Kidney epithelial cell (primary cell): ENCODE measurements around the gene KRT38. TPM values are rescaled to one million over a fixed set of nuclear protein-coding genes. Genes with fewer than 3 reads are reported as not detected.
"Not testable (repeated sequence)": the region's sequence is repeated elsewhere in the genome, so short reads cannot be mapped to it uniquely, and the experiment has no call there.

Experiments
- DNase-seq: peaks from one replicate; pipeline ENCODE4 v3.0.0-alpha.2; 2010; ENCODE audit warnings: low read depth
- H3K27me3 ChIP-seq: 2 replicates; pipeline ENCODE4 v1.6.0; 2011; ENCODE audit warnings: low read length; ENCODE audit not compliant: control insufficient read depth, insufficient read depth
- H3K36me3 ChIP-seq: 2 replicates; pipeline ENCODE4 v1.5.1; 2011; ENCODE audit warnings: low read length; ENCODE audit not compliant: control insufficient read depth, insufficient read depth
- H3K4me3 ChIP-seq: 2 replicates; pipeline ENCODE4 v1.5.1; 2011; ENCODE audit warnings: low read depth, mild to moderate bottlenecking, control low read depth, low read length
- total RNA-seq: library from RNA; depleted of rRNA; stranded (reverse); fragments of >200 nt; gene quantifications from 2 replicates; pipeline ENCODE4 v1.2.3, GENCODE V29; 2015
- TF ChIP-seq, protein P1 (sequence below): IDR thresholded peaks from 2 replicates; pipeline ENCODE4 v1.5.1; 2011; ENCODE audit warnings: mild to moderate bottlenecking, moderate library complexity, low read length, control low read depth, inconsistent platforms; ENCODE audit not compliant: insufficient read depth, poor library complexity, severe bottlenecking

The KRT38 gene
- total RNA-seq, 1 donor from 2014 or later: not detected

DNA sequence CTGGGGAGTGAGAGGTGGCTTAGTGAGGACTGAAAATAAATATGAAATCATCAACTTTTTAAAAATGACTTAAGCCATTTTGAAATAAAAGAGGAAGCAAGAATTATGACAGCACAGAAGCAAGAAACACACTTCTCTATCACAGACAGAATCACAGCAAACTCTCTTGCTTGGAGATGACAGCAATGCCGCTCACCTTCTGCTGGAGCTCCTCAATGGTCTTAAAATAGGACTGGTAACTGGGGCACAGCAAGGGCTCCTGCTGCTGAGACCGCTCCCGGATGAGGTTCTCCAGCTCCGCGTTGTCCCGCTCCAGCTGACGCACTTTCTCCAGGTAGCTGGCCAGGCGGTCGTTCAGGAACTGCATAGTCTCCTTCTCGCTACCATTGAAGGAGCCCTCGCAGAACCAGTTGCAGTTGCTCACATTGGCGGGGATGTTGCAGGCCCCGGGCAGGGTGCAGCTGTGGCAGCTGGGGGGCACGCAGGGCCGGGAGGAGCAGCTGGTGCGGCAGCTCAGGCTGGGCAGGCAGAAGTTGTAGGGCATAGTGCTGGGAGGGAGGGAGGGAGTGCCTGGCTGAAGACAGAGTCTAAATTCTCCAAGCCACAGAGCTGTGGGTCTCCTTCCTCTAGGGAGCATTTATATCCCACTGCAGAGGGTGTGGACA, 43.7 kb downstream of the KRT38 start, which contains the start of gene KRT31:
Gene KRT31, minus strand, starts transcription at position 613 of the 665 bp plus-strand sequence. Its CDS starts 69 bp downstream, at position 544.
- Histone ChIP-seq H3K4me3 (no peak within 1 kb of the TSS), H3K36me3 (no peaks in the 10 kb centered on the region), H3K27me3 (no peaks in the 10 kb centered on the region)
- DNase-seq: no peak
- TF ChIP-seq, protein P1, sequence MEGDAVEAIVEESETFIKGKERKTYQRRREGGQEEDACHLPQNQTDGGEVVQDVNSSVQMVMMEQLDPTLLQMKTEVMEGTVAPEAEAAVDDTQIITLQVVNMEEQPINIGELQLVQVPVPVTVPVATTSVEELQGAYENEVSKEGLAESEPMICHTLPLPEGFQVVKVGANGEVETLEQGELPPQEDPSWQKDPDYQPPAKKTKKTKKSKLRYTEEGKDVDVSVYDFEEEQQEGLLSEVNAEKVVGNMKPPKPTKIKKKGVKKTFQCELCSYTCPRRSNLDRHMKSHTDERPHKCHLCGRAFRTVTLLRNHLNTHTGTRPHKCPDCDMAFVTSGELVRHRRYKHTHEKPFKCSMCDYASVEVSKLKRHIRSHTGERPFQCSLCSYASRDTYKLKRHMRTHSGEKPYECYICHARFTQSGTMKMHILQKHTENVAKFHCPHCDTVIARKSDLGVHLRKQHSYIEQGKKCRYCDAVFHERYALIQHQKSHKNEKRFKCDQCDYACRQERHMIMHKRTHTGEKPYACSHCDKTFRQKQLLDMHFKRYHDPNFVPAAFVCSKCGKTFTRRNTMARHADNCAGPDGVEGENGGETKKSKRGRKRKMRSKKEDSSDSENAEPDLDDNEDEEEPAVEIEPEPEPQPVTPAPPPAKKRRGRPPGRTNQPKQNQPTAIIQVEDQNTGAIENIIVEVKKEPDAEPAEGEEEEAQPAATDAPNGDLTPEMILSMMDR: no peak

DNA sequence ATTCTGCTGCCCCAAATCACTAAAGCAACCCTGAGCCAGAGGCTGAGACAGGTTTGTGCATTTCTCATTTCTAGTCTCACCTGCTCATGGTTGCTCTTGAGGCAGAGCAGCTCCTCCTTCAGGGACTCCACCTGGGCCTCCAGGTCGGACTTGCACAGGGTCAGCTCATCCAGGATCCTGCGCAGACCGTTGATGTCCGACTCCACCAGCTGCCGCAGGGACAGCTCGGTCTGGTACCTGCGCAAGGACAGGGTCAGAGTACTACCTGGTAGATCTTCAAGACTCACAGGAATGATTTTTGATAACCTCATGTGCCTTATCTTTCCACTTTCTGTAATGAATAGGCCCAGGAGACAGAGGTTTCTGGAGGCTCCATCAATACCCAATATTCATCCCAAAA, 44.4 kb downstream of the KRT38 start:
- DNase-seq: no peak
- Histone ChIP-seq H3K4me3 (no peak overlapping the region), H3K27me3 (no peaks in the 10 kb centered on the region), H3K36me3 (no peaks in the 10 kb centered on the region)
- TF ChIP-seq, protein P1: no peak

DNA sequence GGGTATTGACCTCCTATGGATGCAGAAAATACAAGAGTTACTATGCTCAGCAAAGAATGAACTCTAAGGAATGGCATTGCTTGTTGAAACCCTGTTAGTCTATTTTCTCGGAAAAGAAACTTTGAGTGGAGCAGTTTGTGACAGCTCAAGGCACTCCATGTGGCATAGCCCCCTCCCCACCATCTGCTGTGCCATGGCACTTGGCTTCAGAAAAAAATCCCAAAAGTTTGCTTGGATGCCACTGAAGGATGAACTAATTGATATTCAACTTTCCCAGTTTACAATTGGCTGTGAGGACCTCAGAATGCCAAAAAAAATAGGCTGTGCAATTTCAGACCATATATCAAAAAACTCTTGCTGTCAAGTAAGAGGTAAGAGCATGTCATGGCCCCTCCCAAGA, 45.2 kb downstream of the KRT38 start:
- no peak for DNase-seq
- TF ChIP-seq, protein P1: no peak
- Histone ChIP-seq H3K4me3 (no peak overlapping the region), H3K27me3 (no peaks in the 10 kb centered on the region), H3K36me3 (no peaks in the 10 kb centered on the region)

DNA sequence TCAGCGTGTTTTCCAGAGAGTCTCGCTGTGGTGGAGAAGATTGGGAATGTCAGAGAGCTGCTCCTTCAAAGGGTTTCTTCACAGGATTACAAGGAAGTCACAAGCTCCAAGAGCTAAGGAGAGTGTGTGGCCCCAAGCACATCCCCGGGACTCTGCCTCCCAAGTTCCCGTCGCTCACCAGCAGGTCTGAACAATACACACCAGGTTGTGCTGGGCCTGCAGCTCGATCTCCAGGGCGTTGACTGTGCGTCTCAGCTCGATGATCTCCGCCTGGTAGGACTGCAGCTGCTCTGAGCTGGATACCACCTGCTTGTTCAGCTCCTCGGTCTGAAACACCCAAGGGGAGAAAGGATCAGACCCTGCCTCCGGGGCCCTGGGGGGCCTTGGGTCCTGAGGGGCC, 45.7 kb downstream of the KRT38 start:
- H3K4me3 ChIP-seq, H3K36me3 ChIP-seq, H3K27me3 ChIP-seq, DNase-seq: not testable (repeated sequence)

DNA sequence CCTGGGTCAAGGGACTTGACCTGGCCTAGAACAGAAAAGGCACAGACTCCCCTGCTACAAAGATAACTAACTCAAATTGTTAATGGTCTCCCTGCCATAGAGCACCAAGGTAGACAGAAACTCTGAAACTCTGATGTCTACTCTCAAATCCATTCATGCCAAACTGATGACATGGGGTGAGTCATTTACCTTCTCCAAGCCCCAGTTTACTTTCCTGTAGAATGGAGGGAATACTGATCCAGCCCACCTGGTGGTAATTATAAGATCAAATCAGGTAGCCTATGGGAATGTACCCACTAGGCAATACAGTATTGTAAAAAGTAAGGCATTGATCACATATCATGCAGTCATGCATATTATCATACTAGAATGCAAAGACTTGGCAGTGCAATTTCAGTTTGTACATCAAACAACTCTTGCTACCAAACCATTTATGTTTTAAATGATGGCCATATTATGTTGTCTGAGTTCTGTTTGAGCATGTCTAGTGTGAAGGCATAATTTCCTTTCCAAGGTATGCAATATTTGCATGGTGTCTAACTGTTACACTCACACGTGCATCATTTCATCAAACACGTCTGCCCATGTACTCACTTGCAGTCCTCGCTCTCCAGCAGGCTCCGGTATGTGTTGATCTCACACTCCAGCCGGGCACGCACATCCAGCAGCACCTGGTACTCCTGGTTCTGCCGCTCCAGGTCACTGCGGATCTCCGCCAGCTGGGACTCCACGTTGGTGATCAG, 46.4 kb downstream of the KRT38 start:
- no peaks in the 10 kb centered on the region for H3K36me3 ChIP-seq
- H3K27me3 ChIP-seq: no peaks in the 10 kb centered on the region
- TF ChIP-seq, protein P1: no peak
- DNase-seq: no peak
- no peak overlapping the region for H3K4me3 ChIP-seq

DNA sequence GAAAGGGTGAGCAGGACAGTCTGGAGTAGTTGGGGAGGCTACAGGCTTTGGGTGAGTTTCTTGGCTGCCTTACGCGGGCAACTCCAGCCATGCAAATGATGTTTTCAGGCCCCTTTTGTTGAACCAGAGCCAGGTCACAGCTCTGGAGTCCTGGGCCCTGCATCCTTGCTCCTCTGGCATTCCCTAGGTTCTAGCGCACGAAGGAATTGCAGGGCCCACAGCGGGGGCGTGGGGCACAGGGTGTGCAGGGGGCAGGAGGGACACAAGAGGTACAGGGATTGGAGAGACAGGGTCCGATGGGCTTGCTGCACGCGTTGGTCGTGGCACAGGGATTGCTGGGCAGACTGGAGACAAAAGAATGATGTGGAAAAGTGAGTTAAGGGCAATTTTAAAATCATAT, 47.0 kb downstream of the KRT38 start:
- Histone ChIP-seq H3K4me3 (no peak overlapping the region), H3K27me3 (no peaks in the 10 kb centered on the region), H3K36me3 (no peaks in the 10 kb centered on the region)
- DNase-seq: no peak
- TF ChIP-seq, protein P1: no peak
